ENCODE measurements around the gene TPM2. TPM values are rescaled to one million over a fixed set of nuclear protein-coding genes. Genes with fewer than 3 reads are reported as not detected.
"Not testable (repeated sequence)": the region's sequence is repeated elsewhere in the genome, so short reads cannot be mapped to it uniquely, and the experiment has no call there.

Gene TPM2
- total and polyA plus RNA-seq, 9 of the 15 experiments (the other 6 are each of a cell fraction or from before 2014, with no cell fraction given) = 0.28 to 16.1 (median 4.5) TPM

DNA sequence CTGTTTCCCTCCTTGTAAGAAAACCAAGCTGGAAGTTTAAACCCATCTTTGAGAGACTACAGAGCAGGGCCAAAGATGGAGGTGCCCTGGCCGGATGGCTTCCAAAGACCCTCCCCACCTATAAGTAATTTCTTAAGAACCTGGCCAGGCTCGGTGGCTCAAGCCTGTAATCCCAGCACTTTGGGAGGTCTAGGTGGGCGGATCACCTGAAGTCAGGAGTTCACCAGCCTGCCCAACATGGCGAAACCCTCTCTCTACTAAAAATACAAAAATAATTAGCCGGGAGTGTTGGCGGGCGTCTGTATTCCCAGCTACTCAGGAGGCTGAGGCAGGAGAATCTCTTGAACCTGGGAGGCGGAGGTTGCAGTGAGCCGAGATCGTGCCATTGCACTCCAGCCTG lies 44.0 kb downstream of the TPM2 start:
- ATAC-seq; H3K9me3 ChIP-seq (replicated peaks; ENCODE audit: control insufficient read depth, insufficient read depth, low read depth, low read length); BruUV-seq (replicated peaks); H3K27ac ChIP-seq (ENCODE audit: extremely low read depth, low read depth, low read length); DNase-seq (ENCODE audit: extremely low read depth in 1 of 4, low spot score in 3 of 4); FAIRE-seq; H3K9ac ChIP-seq (ENCODE audit: insufficient read depth in 1 of 2, low read depth in 2 of 2, low read length in 2 of 2); H3K36me3 ChIP-seq (ENCODE audit: control insufficient read depth, insufficient read depth, low read length); H3K27me3 ChIP-seq (ENCODE audit: control insufficient read depth in 2 of 2, insufficient read depth in 2 of 2, low read length in 2 of 2); H3K79me2 ChIP-seq (ENCODE audit: control insufficient read depth, insufficient read depth, low read length); H4K20me1 ChIP-seq (replicated peaks; ENCODE audit: control insufficient read depth, insufficient read depth, low read length); H3K9me1 ChIP-seq (ENCODE audit: control insufficient read depth, insufficient read depth, low read length): not testable (repeated sequence)
- 80% methylated on average over 6 of the region's 10 CpGs for WGBS (ENCODE audit: insufficient coverage, low coverage, missing lambda C conversion rate)
- ChIA-PET CTCF (ENCODE audit: low intra/inter-chr PET ratio) (interaction anchor here (1.3 kb wide), 1 partner anchor 180 kb away, joined by 5 read pairs; no protein-coding TSS in a partner anchor), POLR2A (interaction anchor here (0.5 to 2.7 kb wide), 5 partner anchors 11 to 594 kb away, joined by 3 to 14 read pairs (median 3); partner anchors contain the start of genes CCDC107 and RMRP)
- in situ Hi-C loops (cut with MboI) (loop anchor here (5.0 kb wide), 1 partner anchor 38 kb away; the partner anchor contains the start of gene TESK1), intact Hi-C loops (cut with micrococcal nuclease) (loop anchor here (5.0 kb wide), 1 partner anchor 237 kb away; no protein-coding TSS in a partner anchor)
- Histone ChIP-seq H3K4me2 (ENCODE audit: insufficient read depth, low read length) (0 out of 2 replicates have a peak overlapping the region, but pooled peaks have one; percentile 84), H3K4me1 (replicated peaks in 1 of 2; ENCODE audit: control insufficient read depth in 2 of 2, insufficient read depth in 2 of 2, low read length in 2 of 2) (peaks cover 29 to 31% of the 10 kb centered on the region in 2 experiments), H3K4me3 (peak overlapping the region; percentile 49), H2AFZ (ENCODE audit: low read depth, low read length) (peak overlapping the region; percentile 96; the same call in 1 of the 2 replicates)

DNA sequence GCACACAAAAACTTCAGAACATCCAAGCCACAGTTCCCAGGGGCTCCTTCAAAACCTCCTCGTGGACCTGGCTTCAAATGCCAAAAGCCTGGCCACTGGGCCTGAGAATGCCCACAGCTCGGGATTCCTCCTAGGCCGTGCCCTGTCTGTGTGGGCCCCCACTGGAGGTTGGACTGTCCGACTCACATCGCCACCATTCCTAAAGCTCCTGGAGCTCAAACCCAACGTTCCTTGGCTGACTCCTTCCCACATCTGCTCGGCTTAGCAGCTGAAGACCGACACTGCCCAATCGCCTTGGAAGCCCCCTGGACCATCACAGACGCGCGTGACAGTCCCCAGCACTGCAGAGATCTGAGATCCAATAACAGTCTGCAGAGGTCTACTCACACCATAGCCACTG lies 46.7 kb downstream of the TPM2 start:
- Histone ChIP-seq H3K79me2 (ENCODE audit: control insufficient read depth, insufficient read depth, low read length) (no peaks in the 10 kb centered on the region), H2AFZ (ENCODE audit: low read depth, low read length) (no peak overlapping the region), H3K4me1 (replicated peaks in 1 of 2; ENCODE audit: control insufficient read depth in 2 of 2, insufficient read depth in 2 of 2, low read length in 2 of 2) (peaks cover 9 to 10% of the 10 kb centered on the region in 2 experiments), H3K27me3 (ENCODE audit: control insufficient read depth in 2 of 2, insufficient read depth in 2 of 2, low read length in 2 of 2) (no peaks in the 10 kb centered on the region), H3K4me3 (no peak overlapping the region), H3K9me3 (replicated peaks; ENCODE audit: control insufficient read depth, insufficient read depth, low read depth, low read length) (no peaks in the 10 kb centered on the region), H3K9me1 (ENCODE audit: control insufficient read depth, insufficient read depth, low read length) (no peaks in the 10 kb centered on the region), H3K36me3 (ENCODE audit: control insufficient read depth, insufficient read depth, low read length) (no peaks in the 10 kb centered on the region), H4K20me1 (replicated peaks; ENCODE audit: control insufficient read depth, insufficient read depth, low read length) (no peaks in the 10 kb centered on the region), H3K27ac (ENCODE audit: extremely low read depth, low read depth, low read length) (no peak overlapping the region), H3K9ac (ENCODE audit: insufficient read depth in 1 of 2, low read depth in 2 of 2, low read length in 2 of 2) (no peak overlapping the region), H3K4me2 (ENCODE audit: insufficient read depth, low read length) (no peak overlapping the region)
- no TSS peak for BruUV-seq (replicated peaks)
- ATAC-seq = no peak
- in situ Hi-C loops (cut with MboI) = no loop called here
- POLR2A ChIA-PET = no interaction called here
- WGBS (ENCODE audit: insufficient coverage, low coverage, missing lambda C conversion rate) = 65% methylated on average over 4 of the region's 12 CpGs
- CTCF ChIA-PET (ENCODE audit: low intra/inter-chr PET ratio) = no interaction called here
- FAIRE-seq = no peak
- intact Hi-C loops (cut with micrococcal nuclease) = no loop called here
- DNase-seq (ENCODE audit: extremely low read depth in 1 of 4, low spot score in 3 of 4) = no peak
- TF ChIP-seq RHOXF2B (CRISPR knock-in tag; conservative IDR thresholded peaks at IDR 0.05) = no peak
- TF ChIP-seq TEAD2 (tag; IDR thresholded peaks at IDR 0.05) = no peak
- TF ChIP-seq HOXB6 (CRISPR knock-in tag; IDR thresholded peaks at IDR 0.05; ENCODE audit: borderline replicate concordance) = no peak
- TF ChIP-seq SLC30A9 (CRISPR knock-in tag; IDR thresholded peaks at IDR 0.05) = no peak
- TF ChIP-seq NBN (IDR thresholded peaks at IDR 0.05; ENCODE audit: low read depth) = no peak
- TF ChIP-seq ZNF668 (CRISPR knock-in tag; IDR thresholded peaks at IDR 0.05) = no peak
- TF ChIP-seq MTF1 (CRISPR knock-in tag; IDR thresholded peaks at IDR 0.05; ENCODE audit: borderline replicate concordance) = no peak
- TF ChIP-seq POU5F1 (IDR thresholded peaks at IDR 0.05; ENCODE audit: borderline replicate concordance, low read depth, low read length, partially characterized antibody) = no peak
- TF ChIP-seq FOSL1 (tag; conservative IDR thresholded peaks at IDR 0.05) = no peak
- TF ChIP-seq, protein P1, sequence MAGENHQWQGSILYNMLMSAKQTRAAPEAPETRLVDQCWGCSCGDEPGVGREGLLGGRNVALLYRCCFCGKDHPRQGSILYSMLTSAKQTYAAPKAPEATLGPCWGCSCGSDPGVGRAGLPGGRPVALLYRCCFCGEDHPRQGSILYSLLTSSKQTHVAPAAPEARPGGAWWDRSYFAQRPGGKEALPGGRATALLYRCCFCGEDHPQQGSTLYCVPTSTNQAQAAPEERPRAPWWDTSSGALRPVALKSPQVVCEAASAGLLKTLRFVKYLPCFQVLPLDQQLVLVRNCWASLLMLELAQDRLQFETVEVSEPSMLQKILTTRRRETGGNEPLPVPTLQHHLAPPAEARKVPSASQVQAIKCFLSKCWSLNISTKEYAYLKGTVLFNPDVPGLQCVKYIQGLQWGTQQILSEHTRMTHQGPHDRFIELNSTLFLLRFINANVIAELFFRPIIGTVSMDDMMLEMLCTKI (IDR thresholded peaks at IDR 0.05; ENCODE audit: partially characterized antibody) = no peak
- no peak for TF ChIP-seq TSC22D4 (tag; IDR thresholded peaks at IDR 0.05)
- no peak for TF ChIP-seq CHD2 (IDR thresholded peaks at IDR 0.05; ENCODE audit: low read depth, low read length)
- no peak for TF ChIP-seq ILK (tag; IDR thresholded peaks at IDR 0.05; ENCODE audit: borderline replicate concordance, low read depth)
- TF ChIP-seq, protein P2, sequence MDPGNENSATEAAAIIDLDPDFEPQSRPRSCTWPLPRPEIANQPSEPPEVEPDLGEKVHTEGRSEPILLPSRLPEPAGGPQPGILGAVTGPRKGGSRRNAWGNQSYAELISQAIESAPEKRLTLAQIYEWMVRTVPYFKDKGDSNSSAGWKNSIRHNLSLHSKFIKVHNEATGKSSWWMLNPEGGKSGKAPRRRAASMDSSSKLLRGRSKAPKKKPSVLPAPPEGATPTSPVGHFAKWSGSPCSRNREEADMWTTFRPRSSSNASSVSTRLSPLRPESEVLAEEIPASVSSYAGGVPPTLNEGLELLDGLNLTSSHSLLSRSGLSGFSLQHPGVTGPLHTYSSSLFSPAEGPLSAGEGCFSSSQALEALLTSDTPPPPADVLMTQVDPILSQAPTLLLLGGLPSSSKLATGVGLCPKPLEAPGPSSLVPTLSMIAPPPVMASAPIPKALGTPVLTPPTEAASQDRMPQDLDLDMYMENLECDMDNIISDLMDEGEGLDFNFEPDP (CRISPR knock-in tag; IDR thresholded peaks at IDR 0.05) = no peak
- no peak for TF ChIP-seq CBX5 (IDR thresholded peaks at IDR 0.05; ENCODE audit: borderline replicate concordance, low read depth)
